Aorta (tissue), 5 donors: ENCODE results near the gene CLN5. TPM values are rescaled to one million over a fixed set of nuclear protein-coding genes. Genes with fewer than 3 reads are reported as not detected.

ENCODE experiments used
- ATAC-seq: fragments of 200-7000 bp; cut with Tn5 transposase; one replicate; pipeline ENCODE4 v1.9.1; 2022; ENCODE audit warnings: moderate library complexity; ENCODE audit not compliant: low FRiP score
- DNase-seq, 2 donors: peaks; one replicate each; pipeline ENCODE4 v3.0.0-alpha.2; 2020
- H3K27ac ChIP-seq, 2 donors: one replicate each; pipeline ENCODE4 v1.5.1; 2013; ENCODE audit warnings: low read length in 2 of 2, mild to moderate bottlenecking in 2 of 2, moderate library complexity in 2 of 2, control low read depth in 1 of 2, inconsistent platforms in 1 of 2, low read depth in 1 of 2
- H3K27me3 ChIP-seq, 2 donors: one replicate each; pipeline ENCODE4 v1.6.1; 2013; ENCODE audit warnings: control low read depth in 1 of 2, low read length in 1 of 2, mild to moderate bottlenecking in 1 of 2, moderate library complexity in 1 of 2; ENCODE audit not compliant: insufficient read depth in 2 of 2, control insufficient read depth in 1 of 2
- H3K36me3 ChIP-seq, 2 donors: one replicate each; pipeline ENCODE4 v1.6.1; 2013; ENCODE audit warnings: control low read depth in 1 of 2, low read length in 1 of 2, mild to moderate bottlenecking in 1 of 2; ENCODE audit not compliant: insufficient read depth in 2 of 2, control insufficient read depth in 1 of 2
- H3K4me1 ChIP-seq, 2 donors: one replicate each; pipeline ENCODE4 v1.6.1; 2013; ENCODE audit warnings: low read length in 2 of 2, control low read depth in 1 of 2, mild to moderate bottlenecking in 1 of 2, moderate library complexity in 1 of 2; ENCODE audit not compliant: insufficient read depth in 2 of 2, control insufficient read depth in 1 of 2
- H3K4me3 ChIP-seq, 2 donors: one replicate each; pipeline ENCODE4 v1.5.1; 2013; ENCODE audit warnings: low read length in 2 of 2, control low read depth in 1 of 2, mild to moderate bottlenecking in 1 of 2
- H3K9me3 ChIP-seq: one replicate; pipeline ENCODE4 v1.6.1; 2013; ENCODE audit warnings: mild to moderate bottlenecking, low read length; ENCODE audit not compliant: control insufficient read depth
- WGBS, 2 donors: extraction: QIAGEN DNeasy Blood & Tissue Kit; methylation state at CpG; one replicate each; pipeline ENCODE4 v1.1.7; 2013; 5-methylcytosine and 5-hydroxymethylcytosine counted together
- intact Hi-C, 2 donors: fragments of 100-400 bp; cut with DNase I; formaldehyde crosslinking; loops; one replicate each; pipeline versions ENCODE4 v1.14.2 to v1.15.0; 2022
- polyA plus RNA-seq, 2 donors: library from polyadenylated mRNA; stranded (reverse); fragments of 200-250 nt; gene quantifications; one replicate each; pipeline ENCODE4 v1.2.3, GENCODE V29; 2013
- total RNA-seq, 2 donors: library from RNA; stranded (reverse); fragmentation: NEBNext Ultra II Directional; extraction: Animal tissue kit (Norgen Biotek cat#: 25700); gene quantifications; one replicate each; pipeline ENCODE4 v1.2.1, GENCODE V29; 2021
- donor health status: healthy with polysubstance abuse.
- donor health status: Bipolar disorder and iron deficiency.
- donor health status: DM: no; HTN: no; CAD: no.
- donor health status: DM: no; HTN: no; CAD: no.
- donor health status: DM: yes; HTN: yes; CAD: no.

The CLN5 gene
- total and polyA plus RNA-seq, 4 donors: 15.4 to 31.7 (median 23.2) TPM

DNA sequence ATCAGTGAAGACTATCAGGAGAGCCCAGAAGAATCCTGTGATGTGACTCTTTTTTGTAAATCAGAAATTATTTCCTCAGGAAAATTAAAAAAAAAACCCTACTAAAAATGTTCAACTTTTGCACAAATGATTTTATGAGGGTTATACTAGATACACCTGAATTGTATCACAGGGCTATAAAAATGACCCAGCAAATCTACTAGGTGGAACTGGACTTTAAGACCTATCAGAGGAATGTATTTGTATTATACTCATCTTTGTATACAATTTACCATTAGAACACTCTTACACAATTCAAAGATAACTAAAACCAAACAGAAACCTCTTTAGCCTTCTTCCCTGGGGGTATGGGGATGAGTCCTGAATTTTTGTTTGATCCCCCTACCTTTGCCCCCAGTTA, 27.9 kb downstream of the CLN5 start:
- Histone ChIP-seq H3K27ac (no peak overlapping the region), H3K4me3 (no peak overlapping the region), H3K9me3 (no peaks in the 10 kb centered on the region), H3K4me1 (peaks cover 0 to 10% of the 10 kb centered on the region in 2 donors), H3K27me3 (no peaks in the 10 kb centered on the region), H3K36me3 (no peaks in the 10 kb centered on the region)
- DNase-seq (no peak), ATAC-seq (no peak)
- intact Hi-C loops: loop anchor here (10.0 kb wide), 1 partner anchor 305 kb away; the partner anchor contains the start of gene MYCBP2 (in 2 of the 2)

DNA sequence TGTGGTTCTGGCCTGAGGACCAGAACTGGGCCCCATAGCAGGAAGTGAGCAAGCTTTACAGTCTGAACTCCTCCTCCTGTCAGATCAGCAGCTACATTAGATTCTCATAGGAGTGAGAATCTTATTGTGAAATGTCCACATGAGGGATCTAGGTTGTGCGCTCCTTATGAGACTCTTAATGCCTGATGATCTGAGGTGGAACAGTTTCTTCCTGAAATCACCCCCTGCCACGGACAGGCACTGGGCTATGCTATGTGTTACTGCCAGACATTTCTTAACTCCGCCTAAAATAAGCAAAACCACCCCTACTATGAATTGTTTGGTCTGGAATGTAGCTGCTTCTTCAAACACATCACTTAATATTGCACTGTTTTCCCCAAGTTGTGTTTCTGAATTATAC, 30.5 kb downstream of the CLN5 start:
- Histone ChIP-seq H3K4me3 (no peak overlapping the region), H3K27me3 (no peaks in the 10 kb centered on the region), H3K9me3 (no peaks in the 10 kb centered on the region), H3K36me3 (no peaks in the 10 kb centered on the region), H3K27ac (no peak overlapping the region), H3K4me1 (peaks cover 2 to 10% of the 10 kb centered on the region in 2 donors)
- intact Hi-C loops: loop anchor here (10.0 kb wide), 1 partner anchor 302 kb away; the partner anchor contains the start of gene MYCBP2 (in 2 of the 2)
- ATAC-seq (no peak), DNase-seq (no peak)
- 42 to 50% methylated on average over 3 of the region's 3 CpGs for WGBS, 2 donors

DNA sequence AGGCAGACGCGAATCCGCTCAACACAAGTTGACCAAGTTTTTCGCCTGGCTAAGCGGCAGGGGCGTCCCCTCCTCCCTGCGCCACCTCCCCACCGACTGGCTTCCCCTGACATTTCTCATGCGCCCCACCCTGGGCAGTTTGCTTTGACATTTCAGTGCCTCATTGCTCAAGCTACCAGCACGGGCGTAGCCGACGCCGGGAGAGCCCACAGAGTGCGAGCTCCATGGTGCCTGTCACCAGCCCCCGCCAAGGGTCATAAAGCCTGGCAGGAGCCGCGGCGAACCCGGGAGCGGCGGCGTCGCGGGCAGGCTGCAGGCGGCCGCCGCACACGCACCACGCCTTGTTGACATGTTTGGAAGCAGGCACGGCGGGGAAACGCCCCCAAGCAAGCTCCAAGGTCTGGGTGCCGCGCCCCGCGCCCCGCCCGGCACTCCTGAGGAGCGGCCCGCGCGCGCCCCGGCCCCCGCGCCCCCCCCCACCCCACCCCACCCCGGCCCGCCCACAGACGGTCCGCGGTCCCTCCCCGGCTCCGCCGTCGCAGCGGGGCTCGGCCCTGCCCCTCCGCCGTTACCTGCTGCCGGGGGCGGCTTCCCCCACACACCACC, 34.5 kb downstream of the CLN5 start:
- peaks cover 0 to 2% of the 10 kb centered on the region in 2 donors for H3K4me1 ChIP-seq

DNA sequence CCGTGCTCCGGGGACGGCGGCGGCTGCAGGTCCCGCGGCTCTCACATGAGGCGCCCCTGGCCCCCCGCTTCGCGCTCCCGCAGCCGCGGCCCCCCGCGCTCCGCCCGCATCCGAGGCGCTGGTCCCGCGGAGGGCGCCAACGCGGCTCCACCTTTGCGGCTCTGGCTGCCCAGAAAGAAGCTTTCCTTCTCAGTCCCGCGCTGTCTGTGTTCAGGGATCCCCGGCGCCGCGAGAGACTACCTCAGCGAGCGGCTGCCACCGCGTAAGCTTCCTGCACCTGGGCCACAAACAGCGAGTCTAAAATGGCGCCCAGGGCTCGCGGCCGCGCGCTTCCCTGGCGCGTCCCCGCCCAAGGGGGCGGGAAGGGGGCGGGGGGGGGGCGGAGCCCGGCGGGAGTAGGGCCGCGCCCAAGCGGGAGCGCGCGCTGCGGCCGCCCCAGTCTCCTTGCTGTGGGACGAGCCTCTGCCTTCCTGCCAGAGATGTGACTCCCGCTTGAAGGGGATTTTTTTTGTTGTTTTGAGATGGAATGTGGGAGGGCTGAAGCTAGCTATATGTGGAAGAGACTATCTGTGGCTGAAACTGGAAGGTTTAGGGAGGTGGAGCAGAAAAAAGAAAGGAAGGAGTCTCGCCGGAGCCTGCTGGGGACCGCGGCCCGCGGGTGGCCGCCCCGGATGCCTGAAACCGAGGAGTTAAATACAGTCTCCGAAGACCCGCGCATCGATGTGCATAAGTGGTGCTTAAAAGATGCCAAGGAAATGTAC, 35.2 kb downstream of the CLN5 start, which contains the start of gene FBXL3:
Gene FBXL3, minus strand, starts transcription at position 299 of the 761 bp plus-strand sequence. CDS start 5,299 bp downstream, outside the sequence.
- Histone ChIP-seq H3K4me3 (peak within 1 kb of the TSS; percentile 98 to 100), H3K4me1 (peaks cover 0 to 2% of the 10 kb centered on the region in 2 donors), H3K9me3 (no peaks in the 10 kb centered on the region), H3K27me3 (no peaks in the 10 kb centered on the region), H3K27ac (peak within 1 kb of the TSS; percentile 92 to 99), H3K36me3 (no peaks in the 10 kb centered on the region)
- DNase-seq (peak; percentile 90 to 94), ATAC-seq (peak; percentile 92)
- intact Hi-C loops: loop anchor here (10.0 kb wide), 1 partner anchor 298 kb away; the partner anchor contains the start of gene MYCBP2 (in 2 of the 2)
- 0 to 1% methylated on average over 30 to 74 of the region's 74 CpGs for WGBS, 2 donors

More for the DNA sequence above, 34.5 kb downstream of the CLN5 start:
- DNase-seq (peak; percentile 86 to 92), ATAC-seq (peak; percentile 82)
- H3K9me3 ChIP-seq: no peaks in the 10 kb centered on the region
- H3K27ac ChIP-seq: peak overlapping the region; percentile 92 to 99
- 0 to 1% methylated on average over 33 to 61 of the region's 62 CpGs for WGBS, 2 donors
- intact Hi-C loops: loop anchor here (10.0 kb wide), 1 partner anchor 298 kb away; the partner anchor contains the start of gene MYCBP2 (in 2 of the 2)
- no peaks in the 10 kb centered on the region for H3K27me3 ChIP-seq
- peak overlapping the region; percentile 96 to 98 for H3K4me3 ChIP-seq
- H3K36me3 ChIP-seq: no peaks in the 10 kb centered on the region

DNA sequence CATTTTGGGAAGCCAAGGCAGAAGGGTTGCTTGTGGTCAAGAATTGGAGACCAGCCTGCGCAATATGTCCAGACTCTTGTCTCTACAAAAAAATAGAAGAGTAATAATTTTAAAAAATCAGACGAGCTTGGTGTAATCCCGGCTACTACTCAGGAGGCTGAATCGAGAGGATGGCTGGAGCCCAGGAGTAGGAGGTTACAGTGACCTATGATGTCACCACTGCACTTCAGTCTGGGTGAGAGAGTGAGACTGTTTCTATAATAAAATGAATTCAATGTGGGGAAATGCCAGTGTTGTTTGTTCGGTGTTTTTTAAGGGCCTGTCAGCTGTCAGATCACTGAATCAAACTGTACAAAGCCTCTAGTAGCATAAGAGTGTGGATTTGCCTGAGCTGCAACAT, 36.3 kb downstream of the CLN5 start:
- H3K27me3 ChIP-seq: no peaks in the 10 kb centered on the region
- ATAC-seq: no peak
- DNase-seq: peak in 1 of 2 donors; percentile 57
- intact Hi-C loops: loop anchor here (10.0 kb wide), 1 partner anchor 297 kb away; the partner anchor contains the start of gene MYCBP2 (in 2 of the 2)
- peak overlapping the region in 1 of 2 donors; percentile 38 for H3K27ac ChIP-seq
- peak overlapping the region; percentile 98 to 100 for H3K4me3 ChIP-seq
- no peaks in the 10 kb centered on the region for H3K36me3 ChIP-seq
- 30 to 49% methylated on average over 5 of the region's 5 CpGs for whole genome bisulfite sequencing, 2 donors
- no peaks in the 10 kb centered on the region for H3K9me3 ChIP-seq
- peaks cover 0 to 2% of the 10 kb centered on the region in 2 donors for H3K4me1 ChIP-seq

DNA sequence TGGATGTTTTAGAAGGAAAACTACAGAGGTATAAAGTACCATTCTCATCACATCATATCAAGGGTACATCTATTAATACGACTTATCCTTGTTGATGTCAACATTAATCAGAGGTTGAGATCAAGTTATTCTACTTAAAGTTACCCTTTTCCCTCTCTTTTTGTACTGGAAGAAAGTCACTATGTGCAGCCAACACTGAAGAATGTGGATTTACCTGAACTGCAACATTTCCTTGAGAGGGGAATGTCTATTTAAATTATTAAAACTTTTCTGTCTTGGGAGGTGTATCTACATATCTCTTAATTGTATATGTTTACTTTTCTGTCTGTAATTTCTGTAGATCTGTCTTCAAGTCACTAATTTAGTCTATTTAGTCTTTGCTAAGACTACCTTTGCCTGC, 37.6 kb downstream of the CLN5 start:
- no peak overlapping the region for H3K27ac ChIP-seq
- H3K4me1 ChIP-seq: peaks cover 0 to 2% of the 10 kb centered on the region in 2 donors
- H3K36me3 ChIP-seq: no peaks in the 10 kb centered on the region
- no peaks in the 10 kb centered on the region for H3K27me3 ChIP-seq
- no peaks in the 10 kb centered on the region for H3K9me3 ChIP-seq
- intact Hi-C loops: loop anchor here (10.0 kb wide), 1 partner anchor 295 kb away; the partner anchor contains the start of gene MYCBP2 (in 2 of the 2)
- ATAC-seq (no peak), DNase-seq (no peak)
- no peak overlapping the region for H3K4me3 ChIP-seq
- 95 to 97% methylated on average over 1 of the region's 1 CpG for WGBS, 2 donors

DNA sequence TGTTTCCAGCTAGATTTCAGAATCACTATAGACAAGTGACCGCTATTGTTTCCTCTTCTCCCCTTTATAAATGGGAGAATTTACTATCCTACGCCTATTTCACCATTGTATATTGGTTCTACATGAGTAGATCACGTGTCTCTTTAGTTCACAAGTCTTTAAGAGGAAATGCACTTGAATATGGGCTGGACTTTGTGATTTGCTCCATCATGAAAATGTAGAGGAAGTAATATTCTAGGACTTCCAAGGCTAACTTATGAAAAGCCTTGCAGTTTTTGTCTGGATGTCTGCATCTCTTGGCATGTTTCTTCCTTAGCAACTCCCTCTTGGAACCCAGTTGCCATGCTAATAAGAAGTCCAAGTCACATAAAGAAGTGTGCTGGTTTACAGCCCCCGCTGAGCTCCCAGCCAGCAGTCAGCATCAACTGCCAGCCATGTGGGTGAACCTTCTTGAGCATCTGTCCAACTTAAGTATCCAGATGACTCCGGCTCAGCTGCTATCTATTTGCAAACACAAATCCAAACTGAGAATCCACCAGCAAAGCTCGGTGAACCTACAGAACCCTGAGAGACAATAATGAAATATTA, 39.9 kb downstream of the CLN5 start:
- no peaks in the 10 kb centered on the region for H3K27me3 ChIP-seq
- WGBS, 2 donors: 96 to 97% methylated on average over 6 of the region's 6 CpGs
- intact Hi-C loops: no loop called here
- H3K4me3 ChIP-seq: no peak overlapping the region
- DNase-seq: no peak
- H3K4me1 ChIP-seq: no peaks in the 10 kb centered on the region
- no peak for ATAC-seq
- no peaks in the 10 kb centered on the region for H3K36me3 ChIP-seq
- no peaks in the 10 kb centered on the region for H3K9me3 ChIP-seq
- no peak overlapping the region for H3K27ac ChIP-seq

DNA sequence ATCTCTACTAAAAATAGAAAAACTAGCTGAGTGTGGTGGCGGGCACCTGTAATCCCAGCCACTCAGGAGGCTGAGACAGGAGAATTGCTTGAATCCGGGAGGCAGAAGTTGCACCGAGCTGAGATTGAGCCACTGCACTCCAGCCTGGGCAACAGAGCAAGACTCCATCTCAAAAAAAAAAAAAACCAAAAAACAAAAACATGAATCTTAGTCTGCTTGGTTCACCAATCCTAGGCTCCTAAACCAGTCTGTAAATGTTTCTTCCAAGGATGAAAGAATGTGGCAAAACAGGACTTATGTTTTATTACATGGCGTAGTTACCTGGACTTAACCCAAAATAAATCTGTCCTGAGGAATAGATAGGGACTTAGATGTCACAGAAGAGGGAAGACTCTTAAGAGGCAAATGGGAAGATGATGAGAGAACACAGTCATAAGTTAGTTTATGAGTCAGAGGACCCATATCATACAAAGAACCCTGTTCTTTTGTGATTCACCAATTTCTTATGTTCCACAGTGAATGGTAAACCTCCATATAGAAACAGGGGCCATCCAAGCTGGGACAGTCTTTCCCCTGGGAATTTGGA, 41.9 kb downstream of the CLN5 start:
- intact Hi-C loops: no loop called here

More for the DNA sequence above, 41.9 kb downstream of the CLN5 start:
- WGBS, 2 donors: 94 to 96% methylated on average over 4 of the region's 4 CpGs
- Histone ChIP-seq H3K4me1 (no peaks in the 10 kb centered on the region), H3K27ac (no peak overlapping the region), H3K9me3 (no peaks in the 10 kb centered on the region), H3K27me3 (no peaks in the 10 kb centered on the region), H3K4me3 (no peak overlapping the region), H3K36me3 (no peaks in the 10 kb centered on the region)
- DNase-seq (no peak), ATAC-seq (no peak)
